Measurements from ENCODE around the gene AGAP1.

AGAP1 gene

DNA sequence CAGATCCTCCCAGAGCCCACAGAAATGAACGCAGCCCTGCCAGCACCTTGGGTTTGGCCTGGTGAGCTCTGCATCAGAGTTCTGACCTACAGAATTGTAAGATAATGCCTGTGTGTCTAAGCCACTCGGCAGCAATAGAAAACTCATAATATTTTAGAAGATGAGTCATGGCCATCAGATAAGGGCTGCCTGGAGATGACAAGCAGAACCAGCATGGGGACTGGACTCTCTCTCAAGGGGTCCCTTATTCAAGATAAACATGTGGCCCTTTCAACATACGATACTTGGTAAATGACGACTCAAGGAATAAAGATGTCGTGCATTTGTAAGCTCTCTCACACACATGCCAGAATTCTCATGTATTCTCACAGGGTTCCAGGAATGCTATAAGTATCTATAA is 8.5 kb upstream of the AGAP1 start:
- no peak overlapping the region for H3K4me3 ChIP-seq (ENCODE audit: low read length in 2 of 2)
- H3K4me1 ChIP-seq (ENCODE audit: control insufficient read depth in 2 of 2, insufficient read depth in 2 of 2, low read length in 2 of 2) = no peaks in the 10 kb centered on the region
- no peak overlapping the region for H3K27ac ChIP-seq (ENCODE audit: low read depth in 2 of 2, low read length in 2 of 2)
- H3K27me3 ChIP-seq (ENCODE audit: control insufficient read depth in 2 of 2, insufficient read depth in 2 of 2, low read length in 2 of 2) = no peaks in the 10 kb centered on the region
- no peaks in the 10 kb centered on the region for H3K9me3 ChIP-seq (ENCODE audit: control insufficient read depth in 2 of 2, low read length in 2 of 2)
- H3K9ac ChIP-seq (ENCODE audit: low read depth in 1 of 2, low read length in 2 of 2) = no peak overlapping the region
- no peaks in the 10 kb centered on the region for H3K36me3 ChIP-seq (ENCODE audit: control insufficient read depth in 2 of 2, insufficient read depth in 2 of 2, low read length in 2 of 2)

DNA sequence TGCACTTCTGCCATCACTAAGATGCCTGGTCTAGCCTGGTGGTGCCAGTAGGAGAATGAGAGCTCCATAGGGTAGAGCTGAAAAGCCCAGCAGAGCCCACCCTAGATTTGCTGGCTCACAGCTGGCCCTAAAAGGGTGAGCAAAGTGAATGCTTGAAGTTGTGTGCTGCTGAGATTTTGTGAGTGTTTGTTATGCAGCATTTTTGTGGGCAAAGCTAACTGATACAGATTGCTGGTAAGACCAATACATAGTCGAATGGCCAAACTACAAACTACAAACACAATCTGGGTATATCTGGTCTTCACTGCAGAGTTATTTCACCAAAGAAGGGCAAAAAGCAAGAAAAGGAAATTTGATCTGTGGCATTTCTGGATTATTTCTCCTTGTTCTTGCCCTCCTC is 7.1 kb upstream of the AGAP1 start:
- Histone ChIP-seq H3K9me3 (ENCODE audit: control insufficient read depth in 2 of 2, low read length in 2 of 2) (no peaks in the 10 kb centered on the region), H3K9ac (ENCODE audit: low read depth in 1 of 2, low read length in 2 of 2) (no peak overlapping the region), H3K4me1 (ENCODE audit: control insufficient read depth in 2 of 2, insufficient read depth in 2 of 2, low read length in 2 of 2) (peaks cover 0 to 2% of the 10 kb centered on the region in 2 donors), H3K27me3 (ENCODE audit: control insufficient read depth in 2 of 2, insufficient read depth in 2 of 2, low read length in 2 of 2) (no peaks in the 10 kb centered on the region), H3K27ac (ENCODE audit: low read depth in 2 of 2, low read length in 2 of 2) (no peak overlapping the region), H3K36me3 (ENCODE audit: control insufficient read depth in 2 of 2, insufficient read depth in 2 of 2, low read length in 2 of 2) (no peaks in the 10 kb centered on the region), H3K4me3 (ENCODE audit: low read length in 2 of 2) (no peak overlapping the region)

DNA sequence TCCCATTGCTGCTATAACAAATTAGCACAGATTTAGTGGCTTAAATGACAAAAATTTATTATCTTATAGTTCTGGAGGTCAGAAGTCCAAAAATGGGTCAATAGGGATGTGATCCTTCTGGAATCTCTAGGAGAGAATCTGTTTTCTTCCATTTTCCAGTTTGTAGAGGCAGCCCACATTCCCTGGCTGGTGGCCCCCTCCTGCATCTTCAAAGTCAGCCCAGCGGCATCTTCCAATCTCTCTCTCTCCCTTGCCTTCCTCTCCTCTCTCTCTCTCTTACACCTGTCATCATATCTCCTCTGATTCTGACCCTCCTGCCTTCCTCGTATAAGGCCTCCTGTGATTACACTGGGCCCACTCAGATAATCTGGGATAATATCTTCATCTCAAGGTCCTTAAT is 3.9 kb upstream of the AGAP1 start:
- H3K9ac ChIP-seq (ENCODE audit: low read depth in 1 of 2, low read length in 2 of 2) = no peak overlapping the region
- H3K4me1 ChIP-seq (ENCODE audit: control insufficient read depth in 2 of 2, insufficient read depth in 2 of 2, low read length in 2 of 2) = peaks cover 5 to 9% of the 10 kb centered on the region in 2 donors
- no peak overlapping the region for H3K4me3 ChIP-seq (ENCODE audit: low read length in 2 of 2)
- H3K9me3 ChIP-seq (ENCODE audit: control insufficient read depth in 2 of 2, low read length in 2 of 2) = no peaks in the 10 kb centered on the region
- no peaks in the 10 kb centered on the region for H3K36me3 ChIP-seq (ENCODE audit: control insufficient read depth in 2 of 2, insufficient read depth in 2 of 2, low read length in 2 of 2)
- no peak overlapping the region for H3K27ac ChIP-seq (ENCODE audit: low read depth in 2 of 2, low read length in 2 of 2)
- no peaks in the 10 kb centered on the region for H3K27me3 ChIP-seq (ENCODE audit: control insufficient read depth in 2 of 2, insufficient read depth in 2 of 2, low read length in 2 of 2)

DNA sequence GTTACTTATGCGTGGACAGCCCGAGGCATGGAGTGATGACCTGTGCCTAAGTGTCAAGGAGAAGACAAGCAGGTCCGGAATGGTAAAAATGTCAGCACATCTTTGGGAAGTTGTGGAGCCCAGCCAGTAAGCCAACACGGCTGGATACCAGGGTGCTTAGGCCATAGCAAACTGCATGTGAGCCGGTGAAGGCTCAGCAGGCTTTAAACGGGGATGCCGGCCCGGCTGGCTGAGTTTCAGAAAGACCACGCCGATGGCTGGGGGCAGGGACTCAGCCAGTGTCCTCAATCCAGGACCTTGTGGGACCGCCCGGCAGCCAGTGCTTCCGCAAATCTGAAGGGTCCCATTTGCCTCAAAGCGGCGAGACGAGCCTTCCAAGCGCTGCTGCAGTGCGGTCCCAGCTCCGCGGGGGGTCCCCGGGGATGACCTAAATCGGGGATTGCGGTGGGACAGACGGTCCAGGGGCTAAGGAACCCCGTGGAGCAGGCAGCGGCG is 946 bp upstream of the AGAP1 start:
- Histone ChIP-seq H3K36me3 (ENCODE audit: control insufficient read depth in 2 of 2, insufficient read depth in 2 of 2, low read length in 2 of 2) (no peaks in the 10 kb centered on the region), H3K4me3 (ENCODE audit: low read length in 2 of 2) (peak overlapping the region; percentile 74 to 79), H3K27me3 (ENCODE audit: control insufficient read depth in 2 of 2, insufficient read depth in 2 of 2, low read length in 2 of 2) (no peaks in the 10 kb centered on the region), H3K9ac (ENCODE audit: low read depth in 1 of 2, low read length in 2 of 2) (peak overlapping the region; percentile 63 to 74), H3K27ac (ENCODE audit: low read depth in 2 of 2, low read length in 2 of 2) (no peak overlapping the region), H3K9me3 (ENCODE audit: control insufficient read depth in 2 of 2, low read length in 2 of 2) (no peaks in the 10 kb centered on the region), H3K4me1 (ENCODE audit: control insufficient read depth in 2 of 2, insufficient read depth in 2 of 2, low read length in 2 of 2) (peaks cover 21 to 29% of the 10 kb centered on the region in 2 donors)

DNA sequence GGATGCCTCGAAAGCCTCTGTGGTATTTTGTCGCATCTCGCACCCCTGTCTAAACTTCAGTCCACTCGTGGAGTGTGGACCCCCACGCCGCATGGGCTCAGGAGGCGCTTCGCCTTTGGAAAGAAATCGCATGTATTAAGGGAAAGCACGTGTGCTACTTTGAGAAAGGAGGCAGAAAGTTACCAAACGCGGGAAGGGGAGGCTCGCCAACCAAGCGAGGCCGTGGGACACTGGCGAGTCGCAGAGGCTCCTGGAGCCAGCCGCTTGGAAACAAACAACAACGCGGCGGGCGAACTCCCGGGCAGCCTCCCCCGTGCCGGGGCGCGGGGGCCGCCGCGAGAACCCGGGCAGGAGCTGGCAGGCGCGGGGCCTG is 455 bp upstream of the AGAP1 start:
- no peaks in the 10 kb centered on the region for H3K36me3 ChIP-seq (ENCODE audit: control insufficient read depth in 2 of 2, insufficient read depth in 2 of 2, low read length in 2 of 2)

DNA sequence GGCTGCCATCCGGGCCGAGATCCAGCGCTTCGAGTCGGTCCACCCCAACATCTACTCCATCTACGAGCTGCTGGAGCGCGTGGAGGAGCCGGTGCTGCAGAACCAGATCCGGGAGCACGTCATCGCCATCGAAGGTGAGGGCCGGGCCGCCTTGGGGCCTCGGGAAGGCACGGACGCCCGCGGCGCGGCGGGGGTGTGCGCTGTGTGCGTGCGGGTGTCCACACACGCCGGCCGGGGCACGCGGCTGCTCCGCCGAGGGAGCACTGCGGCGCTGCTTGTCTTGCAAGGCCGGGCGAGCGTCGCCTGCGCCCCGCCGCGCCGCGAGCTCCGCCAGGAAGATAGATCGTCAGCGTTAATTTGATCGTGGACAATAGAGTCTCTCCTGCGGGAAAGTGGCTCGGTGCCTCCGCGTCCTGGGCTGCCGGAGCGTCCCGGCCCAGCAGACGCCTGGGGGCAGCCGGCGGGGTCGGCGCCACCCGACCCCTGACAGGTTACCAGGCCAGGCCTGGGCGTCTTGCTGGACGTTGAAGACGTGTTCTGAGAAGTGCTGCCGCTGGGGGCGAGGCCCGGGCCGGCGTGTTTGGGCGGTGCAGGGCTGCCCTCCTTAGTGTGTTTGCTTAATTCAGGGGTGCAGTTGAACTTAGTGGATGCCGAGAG is 1.0 kb downstream of the AGAP1 start:
- Histone ChIP-seq H3K36me3 (ENCODE audit: control insufficient read depth in 2 of 2, insufficient read depth in 2 of 2, low read length in 2 of 2) (no peaks in the 10 kb centered on the region), H3K27me3 (ENCODE audit: control insufficient read depth in 2 of 2, insufficient read depth in 2 of 2, low read length in 2 of 2) (no peaks in the 10 kb centered on the region), H3K9me3 (ENCODE audit: control insufficient read depth in 2 of 2, low read length in 2 of 2) (no peaks in the 10 kb centered on the region), H3K4me3 (ENCODE audit: low read length in 2 of 2) (peak overlapping the region; percentile 80 to 82), H3K9ac (ENCODE audit: low read depth in 1 of 2, low read length in 2 of 2) (peak overlapping the region; percentile 63 to 77), H3K27ac (ENCODE audit: low read depth in 2 of 2, low read length in 2 of 2) (peak overlapping the region; percentile 38 to 58), H3K4me1 (ENCODE audit: control insufficient read depth in 2 of 2, insufficient read depth in 2 of 2, low read length in 2 of 2) (peaks cover 21 to 29% of the 10 kb centered on the region in 2 donors)

More for the DNA sequence above, 455 bp upstream of the AGAP1 start:
- peaks cover 21 to 29% of the 10 kb centered on the region in 2 donors for H3K4me1 ChIP-seq (ENCODE audit: control insufficient read depth in 2 of 2, insufficient read depth in 2 of 2, low read length in 2 of 2)
- H3K4me3 ChIP-seq (ENCODE audit: low read length in 2 of 2) = peak overlapping the region; percentile 74 to 79
- no peaks in the 10 kb centered on the region for H3K27me3 ChIP-seq (ENCODE audit: control insufficient read depth in 2 of 2, insufficient read depth in 2 of 2, low read length in 2 of 2)
- no peaks in the 10 kb centered on the region for H3K9me3 ChIP-seq (ENCODE audit: control insufficient read depth in 2 of 2, low read length in 2 of 2)
- H3K9ac ChIP-seq (ENCODE audit: low read depth in 1 of 2, low read length in 2 of 2) = peak overlapping the region; percentile 63 to 74
- peak overlapping the region; percentile 41 to 56 for H3K27ac ChIP-seq (ENCODE audit: low read depth in 2 of 2, low read length in 2 of 2)

DNA sequence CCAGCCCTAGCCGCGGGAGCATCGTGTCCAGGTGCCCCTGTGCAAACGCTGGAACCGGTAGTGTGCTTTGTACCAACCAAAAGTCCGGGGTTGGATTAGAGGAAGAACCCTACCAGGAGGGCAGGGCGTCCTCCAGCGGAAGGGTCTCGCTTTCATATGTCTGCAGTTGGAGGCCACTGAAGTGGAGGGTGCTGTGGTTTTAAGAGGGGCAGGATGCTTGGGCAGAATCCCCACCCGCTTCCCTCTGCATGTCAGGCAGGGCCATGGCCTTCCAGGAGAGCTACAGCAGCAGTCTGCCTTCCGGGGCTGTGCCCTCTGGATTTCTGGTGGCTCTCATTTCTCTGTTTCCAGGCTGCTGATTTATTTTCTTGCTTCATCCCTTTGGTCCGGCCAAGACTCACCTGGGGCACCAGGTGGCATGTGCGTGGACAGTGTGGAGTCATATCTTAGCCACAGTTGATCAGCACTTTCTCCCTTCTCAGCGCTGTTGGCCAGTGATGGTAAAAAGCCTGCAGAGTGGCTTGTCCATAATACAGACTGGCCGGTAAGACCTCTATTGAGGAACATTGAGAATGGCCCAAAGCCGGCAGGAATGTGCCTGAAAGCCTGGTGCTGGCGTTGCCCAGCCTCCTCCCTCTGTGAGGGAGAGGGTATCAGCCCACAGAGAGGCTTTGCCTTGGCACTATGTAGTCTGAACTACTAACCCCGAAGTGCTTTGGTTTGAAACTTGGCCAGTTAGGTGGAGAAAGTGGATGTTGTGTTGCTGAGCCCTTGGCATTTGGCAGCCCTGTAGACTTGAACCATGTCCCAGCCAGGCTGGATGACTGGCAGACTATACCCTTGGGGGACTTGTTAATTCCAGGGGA is 1.8 kb downstream of the AGAP1 start:
- Histone ChIP-seq H3K27me3 (ENCODE audit: control insufficient read depth in 2 of 2, insufficient read depth in 2 of 2, low read length in 2 of 2) (no peaks in the 10 kb centered on the region), H3K4me3 (ENCODE audit: low read length in 2 of 2) (peak overlapping the region; percentile 80 to 82), H3K9me3 (ENCODE audit: control insufficient read depth in 2 of 2, low read length in 2 of 2) (no peaks in the 10 kb centered on the region), H3K36me3 (ENCODE audit: control insufficient read depth in 2 of 2, insufficient read depth in 2 of 2, low read length in 2 of 2) (no peaks in the 10 kb centered on the region), H3K9ac (ENCODE audit: low read depth in 1 of 2, low read length in 2 of 2) (peak overlapping the region; percentile 63 to 77), H3K4me1 (ENCODE audit: control insufficient read depth in 2 of 2, insufficient read depth in 2 of 2, low read length in 2 of 2) (peaks cover 21 to 29% of the 10 kb centered on the region in 2 donors), H3K27ac (ENCODE audit: low read depth in 2 of 2, low read length in 2 of 2) (peak overlapping the region; percentile 9 to 58)

DNA sequence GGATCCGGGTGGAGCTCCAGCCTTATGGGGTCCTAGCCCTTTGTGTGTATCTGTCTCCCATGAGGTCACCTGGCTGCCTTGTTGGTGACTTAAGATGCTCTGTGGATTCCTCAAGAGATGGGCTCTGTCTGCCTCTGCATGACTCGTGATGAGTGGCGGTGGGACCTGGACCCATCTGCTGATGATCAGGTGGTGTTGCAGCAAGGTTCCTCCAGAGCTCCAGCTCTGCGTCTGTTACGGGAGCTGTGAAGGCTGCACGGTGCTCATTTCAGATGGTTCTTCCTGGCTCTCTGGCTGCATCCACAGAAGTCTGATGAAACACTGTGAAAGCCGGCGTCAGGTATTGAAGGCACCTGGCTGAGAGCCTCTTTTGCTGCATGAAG is 2.4 kb downstream of the AGAP1 start:
- no peaks in the 10 kb centered on the region for H3K27me3 ChIP-seq (ENCODE audit: control insufficient read depth in 2 of 2, insufficient read depth in 2 of 2, low read length in 2 of 2)
- no peaks in the 10 kb centered on the region for H3K36me3 ChIP-seq (ENCODE audit: control insufficient read depth in 2 of 2, insufficient read depth in 2 of 2, low read length in 2 of 2)
- peak overlapping the region; percentile 63 to 77 for H3K9ac ChIP-seq (ENCODE audit: low read depth in 1 of 2, low read length in 2 of 2)
- no peak overlapping the region for H3K27ac ChIP-seq (ENCODE audit: low read depth in 2 of 2, low read length in 2 of 2)
- H3K4me3 ChIP-seq (ENCODE audit: low read length in 2 of 2) = peak overlapping the region; percentile 80 to 82
- H3K9me3 ChIP-seq (ENCODE audit: control insufficient read depth in 2 of 2, low read length in 2 of 2) = no peaks in the 10 kb centered on the region
- peaks cover 21 to 28% of the 10 kb centered on the region in 2 donors for H3K4me1 ChIP-seq (ENCODE audit: control insufficient read depth in 2 of 2, insufficient read depth in 2 of 2, low read length in 2 of 2)

DNA sequence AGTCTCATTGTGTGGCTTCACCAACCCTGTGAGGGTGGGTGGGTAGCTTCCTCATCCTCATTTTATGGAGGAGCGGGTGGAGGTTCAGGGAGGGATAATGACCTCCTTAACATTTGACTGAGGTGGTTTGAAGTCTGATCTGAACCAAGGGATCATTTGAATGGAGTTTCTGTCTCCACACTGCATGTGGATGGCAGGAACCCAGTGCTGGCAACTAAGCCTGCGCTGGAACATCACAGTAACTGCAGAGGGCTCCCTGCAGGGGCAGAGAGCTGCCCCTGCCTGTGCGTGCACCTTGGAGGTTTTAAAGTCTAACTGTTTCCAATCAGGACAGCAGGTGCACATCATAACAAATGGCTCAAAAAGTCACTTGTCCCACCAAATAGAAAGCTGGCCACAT is 3.3 kb downstream of the AGAP1 start:
- Histone ChIP-seq H3K36me3 (ENCODE audit: control insufficient read depth in 2 of 2, insufficient read depth in 2 of 2, low read length in 2 of 2) (no peaks in the 10 kb centered on the region), H3K4me1 (ENCODE audit: control insufficient read depth in 2 of 2, insufficient read depth in 2 of 2, low read length in 2 of 2) (peaks cover 21 to 27% of the 10 kb centered on the region in 2 donors), H3K27me3 (ENCODE audit: control insufficient read depth in 2 of 2, insufficient read depth in 2 of 2, low read length in 2 of 2) (no peaks in the 10 kb centered on the region), H3K4me3 (ENCODE audit: low read length in 2 of 2) (no peak overlapping the region), H3K27ac (ENCODE audit: low read depth in 2 of 2, low read length in 2 of 2) (no peak overlapping the region), H3K9me3 (ENCODE audit: control insufficient read depth in 2 of 2, low read length in 2 of 2) (no peaks in the 10 kb centered on the region), H3K9ac (ENCODE audit: low read depth in 1 of 2, low read length in 2 of 2) (no peak overlapping the region)

DNA sequence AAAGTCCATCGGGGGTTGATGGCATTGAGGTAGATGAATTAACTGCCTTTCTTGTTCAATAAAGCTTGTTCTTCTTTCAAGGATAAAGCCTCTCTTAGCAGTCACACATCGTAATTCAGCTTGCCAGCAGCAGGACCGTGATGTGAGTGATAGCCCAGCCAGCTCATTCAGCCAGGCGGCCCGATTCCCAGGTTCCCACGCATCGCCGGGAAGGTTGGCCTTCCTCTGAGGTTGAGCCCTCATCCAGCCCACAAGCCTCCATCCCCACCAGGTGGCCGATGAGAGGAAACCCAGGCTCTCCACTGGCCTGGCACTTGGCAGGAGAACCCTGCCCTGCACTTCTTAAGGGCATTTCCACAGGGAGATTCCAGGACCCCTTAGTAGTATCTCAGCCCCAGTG is 4.7 kb downstream of the AGAP1 start:
- H3K9me3 ChIP-seq (ENCODE audit: control insufficient read depth in 2 of 2, low read length in 2 of 2) = no peaks in the 10 kb centered on the region
- no peaks in the 10 kb centered on the region for H3K36me3 ChIP-seq (ENCODE audit: control insufficient read depth in 2 of 2, insufficient read depth in 2 of 2, low read length in 2 of 2)
- H3K27ac ChIP-seq (ENCODE audit: low read depth in 2 of 2, low read length in 2 of 2) = no peak overlapping the region
- no peak overlapping the region for H3K4me3 ChIP-seq (ENCODE audit: low read length in 2 of 2)
- no peak overlapping the region for H3K9ac ChIP-seq (ENCODE audit: low read depth in 1 of 2, low read length in 2 of 2)
- H3K4me1 ChIP-seq (ENCODE audit: control insufficient read depth in 2 of 2, insufficient read depth in 2 of 2, low read length in 2 of 2) = peaks cover 15 to 22% of the 10 kb centered on the region in 2 donors
- no peaks in the 10 kb centered on the region for H3K27me3 ChIP-seq (ENCODE audit: control insufficient read depth in 2 of 2, insufficient read depth in 2 of 2, low read length in 2 of 2)

All from mucosa of rectum (tissue), 2 donors.